ENCODE data around the gene IRAG1. TPM values are rescaled to one million over a fixed set of nuclear protein-coding genes. Genes with fewer than 3 reads are reported as not detected.

The IRAG1 gene
- total RNA-seq, 1 donor from 2014 or later = 18.0 TPM

- TF ChIP-seq CTCF (IDR thresholded peaks at IDR 0.05) = no peak
- intact Hi-C loops (cut with DNase I) = loop anchor here (10.0 kb wide), 1 partner anchor 259 kb away; no protein-coding TSS in a partner anchor
- no peak overlapping the region for H3K4me3 ChIP-seq
- no peaks in the 10 kb centered on the region for H3K9me3 ChIP-seq
- H3K4me1 ChIP-seq = peaks cover 38% of the 10 kb centered on the region
- no peak for DNase-seq
- H3K36me3 ChIP-seq = no peaks in the 10 kb centered on the region
- no peak overlapping the region for H3K27ac ChIP-seq
- ATAC-seq = no peak
- no peaks in the 10 kb centered on the region for H3K27me3 ChIP-seq
These were observed 30.2 kb downstream of the IRAG1 start for GRCh38 chr11:10663365-10663764.

GRCh38 chr11:10660323-10660722 is 33.2 kb downstream of the IRAG1 start:
- intact Hi-C loops (cut with DNase I) = loop anchor here (10.0 kb wide), 1 partner anchor 256 kb away; no protein-coding TSS in a partner anchor
- DNase-seq = no peak
- H3K4me1 ChIP-seq = peaks cover 59% of the 10 kb centered on the region
- no peak for TF ChIP-seq CTCF (IDR thresholded peaks at IDR 0.05)
- H3K27me3 ChIP-seq = no peaks in the 10 kb centered on the region
- peak overlapping the region; percentile 78 for H3K27ac ChIP-seq
- no peak for ATAC-seq
- H3K4me3 ChIP-seq = no peak overlapping the region
- H3K36me3 ChIP-seq = no peaks in the 10 kb centered on the region
- H3K9me3 ChIP-seq = no peaks in the 10 kb centered on the region

- Histone ChIP-seq H3K4me1 (peaks cover 66% of the 10 kb centered on the region), H3K36me3 (no peaks in the 10 kb centered on the region), H3K27me3 (no peaks in the 10 kb centered on the region), H3K4me3 (no peak overlapping the region), H3K9me3 (no peaks in the 10 kb centered on the region), H3K27ac (peak overlapping the region; percentile 82)
- TF ChIP-seq CTCF (IDR thresholded peaks at IDR 0.05) = no peak
- peak; percentile 81 for DNase-seq
- intact Hi-C loops (cut with DNase I) = loop anchor here (10.0 kb wide), 1 partner anchor 255 kb away; no protein-coding TSS in a partner anchor
- peak; percentile 85 for ATAC-seq
These were observed 34.0 kb downstream of the IRAG1 start for GRCh38 chr11:10659339-10660216.

- ATAC-seq = peak; percentile 12
These were observed 34.8 kb downstream of the IRAG1 start for GRCh38 chr11:10658621-10659338.

More at GRCh38 chr11:10658621-10659338, 34.8 kb downstream of the IRAG1 start:
- no peak for DNase-seq
- Histone ChIP-seq H3K9me3 (no peaks in the 10 kb centered on the region), H3K4me3 (no peak overlapping the region), H3K27ac (peak overlapping the region; percentile 82), H3K27me3 (no peaks in the 10 kb centered on the region), H3K36me3 (no peaks in the 10 kb centered on the region), H3K4me1 (peaks cover 68% of the 10 kb centered on the region)
- intact Hi-C loops (cut with DNase I) = no loop called here
- no peak for TF ChIP-seq CTCF (IDR thresholded peaks at IDR 0.05)
